Cerebellar cortex (tissue), 1 donor: ENCODE data around the gene SPRED2.

Source experiments
- DNase-seq: peaks from one replicate; pipeline ENCODE4 v3.0.0-alpha.2; 2015; ENCODE audit warnings: low spot score

SPRED2 gene

GRCh38 chr2:65277118-65277517, 155.3 kb downstream of the SPRED2 start:
- DNase-seq = no peak

- DNase-seq = no peak
Observed at GRCh38 chr2:65276609-65277008, 155.8 kb downstream of the SPRED2 start.

- no peak for DNase-seq
Observed at GRCh38 chr2:65275141-65275915, 157.1 kb downstream of the SPRED2 start.

GRCh38 chr2:65273344-65273743, 159.1 kb downstream of the SPRED2 start:
- no peak for DNase-seq

- DNase-seq = no peak
Observed at GRCh38 chr2:65268957-65269356, 163.4 kb downstream of the SPRED2 start.

- no peak for DNase-seq
Observed at GRCh38 chr2:65267008-65267407, 165.4 kb downstream of the SPRED2 start.

- DNase-seq = no peak
Observed at GRCh38 chr2:65265671-65266045, 166.7 kb downstream of the SPRED2 start.

GRCh38 chr2:65264821-65265670, 167.4 kb downstream of the SPRED2 start:
- peak; percentile 87 for DNase-seq

- DNase-seq = no peak
Observed at GRCh38 chr2:65263986-65264385, 168.4 kb downstream of the SPRED2 start.

GRCh38 chr2:65263262-65263661, 169.1 kb downstream of the SPRED2 start:
- no peak for DNase-seq

GRCh38 chr2:65261676-65262075, 170.7 kb downstream of the SPRED2 start:
- no peak for DNase-seq
